ENCODE results near the gene MTHFD2L.

DNA sequence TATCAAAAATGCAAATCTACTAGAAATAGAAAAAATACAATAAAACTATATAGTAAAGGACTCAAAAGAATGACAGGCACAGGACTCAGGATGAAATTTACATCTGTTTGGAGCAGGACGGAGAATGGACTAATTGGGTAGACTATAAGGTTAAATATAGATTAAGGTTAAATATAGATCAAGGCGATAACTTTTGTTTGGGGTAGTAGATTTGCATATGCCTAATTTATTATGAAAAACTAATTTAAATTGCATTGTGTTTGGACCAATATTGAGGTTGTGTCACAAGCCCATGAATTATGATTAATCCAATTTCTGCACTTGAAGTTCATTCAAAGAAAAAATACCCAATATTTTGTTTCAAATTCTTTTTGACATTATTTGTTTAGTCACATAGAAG, 31.0 kb downstream of the MTHFD2L start:
- TF ChIP-seq, protein P1, sequence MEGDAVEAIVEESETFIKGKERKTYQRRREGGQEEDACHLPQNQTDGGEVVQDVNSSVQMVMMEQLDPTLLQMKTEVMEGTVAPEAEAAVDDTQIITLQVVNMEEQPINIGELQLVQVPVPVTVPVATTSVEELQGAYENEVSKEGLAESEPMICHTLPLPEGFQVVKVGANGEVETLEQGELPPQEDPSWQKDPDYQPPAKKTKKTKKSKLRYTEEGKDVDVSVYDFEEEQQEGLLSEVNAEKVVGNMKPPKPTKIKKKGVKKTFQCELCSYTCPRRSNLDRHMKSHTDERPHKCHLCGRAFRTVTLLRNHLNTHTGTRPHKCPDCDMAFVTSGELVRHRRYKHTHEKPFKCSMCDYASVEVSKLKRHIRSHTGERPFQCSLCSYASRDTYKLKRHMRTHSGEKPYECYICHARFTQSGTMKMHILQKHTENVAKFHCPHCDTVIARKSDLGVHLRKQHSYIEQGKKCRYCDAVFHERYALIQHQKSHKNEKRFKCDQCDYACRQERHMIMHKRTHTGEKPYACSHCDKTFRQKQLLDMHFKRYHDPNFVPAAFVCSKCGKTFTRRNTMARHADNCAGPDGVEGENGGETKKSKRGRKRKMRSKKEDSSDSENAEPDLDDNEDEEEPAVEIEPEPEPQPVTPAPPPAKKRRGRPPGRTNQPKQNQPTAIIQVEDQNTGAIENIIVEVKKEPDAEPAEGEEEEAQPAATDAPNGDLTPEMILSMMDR (IDR thresholded peaks at IDR 0.05; ENCODE audit: poor library complexity) = no peak
- no peak for TF ChIP-seq EZH2 (IDR thresholded peaks at IDR 0.05; ENCODE audit: borderline replicate concordance)
